ENCODE data around the gene ARMC3. TPM values are rescaled to one million over a fixed set of nuclear protein-coding genes. Genes with fewer than 3 reads are reported as not detected.

ARMC3 gene
- total RNA-seq, 1 donor from 2014 or later = 0.23 TPM

- H3K27ac Mint-ChIP-seq (ENCODE audit: unreplicated experiment) = no peak overlapping the region
- H3K4me1 Mint-ChIP-seq (ENCODE audit: low read depth, unreplicated experiment) = no peaks in the 10 kb centered on the region
- H2AFZ ChIP-seq (ENCODE audit: low read depth, low read length) = no peak overlapping the region
- H3K9me3 Mint-ChIP-seq (ENCODE audit: unreplicated experiment) = no peaks in the 10 kb centered on the region
- H4K20me1 ChIP-seq (ENCODE audit: insufficient read depth, low read length) = no peaks in the 10 kb centered on the region
- no peak overlapping the region for H3K4me2 ChIP-seq (ENCODE audit: low read length)
- no peaks in the 10 kb centered on the region for H3K9me3 ChIP-seq (ENCODE audit: insufficient read depth, low read depth, low read length)
- H3K27me3 Mint-ChIP-seq (ENCODE audit: low read depth, unreplicated experiment) = peaks cover 9% of the 10 kb centered on the region
- no peak overlapping the region for H3K4me3 Mint-ChIP-seq (ENCODE audit: unreplicated experiment)
- no peak overlapping the region for H3K4me3 ChIP-seq (ENCODE audit: insufficient read depth, low read depth, low read length)
- H3K4me1 ChIP-seq (ENCODE audit: insufficient read depth, low read length) = no peaks in the 10 kb centered on the region
- no peaks in the 10 kb centered on the region for H3K79me2 ChIP-seq (ENCODE audit: insufficient read depth, low read length)
- DNase-seq (ENCODE audit: low read depth) (no peak), FAIRE-seq (no peak)
- H3K9ac ChIP-seq (ENCODE audit: low read length) = no peak overlapping the region
- no peaks in the 10 kb centered on the region for H3K36me3 Mint-ChIP-seq (ENCODE audit: low read depth, unreplicated experiment)
- no peak overlapping the region for H3K27ac ChIP-seq (ENCODE audit: low read depth, low read length)
- H3K36me3 ChIP-seq (ENCODE audit: insufficient read depth, low read length) = no peaks in the 10 kb centered on the region
- H3K27me3 ChIP-seq (ENCODE audit: insufficient read depth, low read length) = no peaks in the 10 kb centered on the region
- no peak for TF ChIP-seq CTCF (IDR thresholded peaks at IDR 0.05; ENCODE audit: insufficient read depth, low read depth, low read length)
Measured at GRCh38 chr10:22977751-22978150, 49.9 kb downstream of the ARMC3 start.

GRCh38 chr10:22978287-22978686, 50.4 kb downstream of the ARMC3 start:
- H3K36me3 ChIP-seq (ENCODE audit: insufficient read depth, low read length) = no peaks in the 10 kb centered on the region
- no peaks in the 10 kb centered on the region for H3K36me3 Mint-ChIP-seq (ENCODE audit: low read depth, unreplicated experiment)
- H3K9me3 ChIP-seq (ENCODE audit: insufficient read depth, low read depth, low read length) = no peaks in the 10 kb centered on the region
- FAIRE-seq = no peak
- no peak overlapping the region for H3K4me3 ChIP-seq (ENCODE audit: insufficient read depth, low read depth, low read length)
- H4K20me1 ChIP-seq (ENCODE audit: insufficient read depth, low read length) = no peaks in the 10 kb centered on the region
- DNase-seq (ENCODE audit: low read depth) = peak; percentile 79
- H3K4me1 ChIP-seq (ENCODE audit: insufficient read depth, low read length) = no peaks in the 10 kb centered on the region
- H3K4me3 Mint-ChIP-seq (ENCODE audit: unreplicated experiment) = no peak overlapping the region
- no peak overlapping the region for H3K27ac Mint-ChIP-seq (ENCODE audit: unreplicated experiment)
- no peak overlapping the region for H2AFZ ChIP-seq (ENCODE audit: low read depth, low read length)
- no peak overlapping the region for H3K27ac ChIP-seq (ENCODE audit: low read depth, low read length)
- H3K27me3 Mint-ChIP-seq (ENCODE audit: low read depth, unreplicated experiment) = peaks cover 9% of the 10 kb centered on the region
- H3K79me2 ChIP-seq (ENCODE audit: insufficient read depth, low read length) = no peaks in the 10 kb centered on the region
- H3K9ac ChIP-seq (ENCODE audit: low read length) = no peak overlapping the region
- no peaks in the 10 kb centered on the region for H3K9me3 Mint-ChIP-seq (ENCODE audit: unreplicated experiment)
- H3K4me2 ChIP-seq (ENCODE audit: low read length) = no peak overlapping the region
- TF ChIP-seq CTCF (IDR thresholded peaks at IDR 0.05; ENCODE audit: insufficient read depth, low read depth, low read length) (no peak), EZH2 (IDR thresholded peaks at IDR 0.05; ENCODE audit: insufficient read depth, low read length) (no peak)
- no peaks in the 10 kb centered on the region for H3K27me3 ChIP-seq (ENCODE audit: insufficient read depth, low read length)
- no peaks in the 10 kb centered on the region for H3K4me1 Mint-ChIP-seq (ENCODE audit: low read depth, unreplicated experiment)

GRCh38 chr10:22978918-22979317, 51.1 kb downstream of the ARMC3 start:
- Histone ChIP-seq H3K79me2 (ENCODE audit: insufficient read depth, low read length) (no peaks in the 10 kb centered on the region), H3K4me3 (ENCODE audit: insufficient read depth, low read depth, low read length) (no peak overlapping the region), H4K20me1 (ENCODE audit: insufficient read depth, low read length) (no peaks in the 10 kb centered on the region), H3K4me1 (ENCODE audit: insufficient read depth, low read length) (no peaks in the 10 kb centered on the region), H3K27ac (ENCODE audit: low read depth, low read length) (no peak overlapping the region), H3K9ac (ENCODE audit: low read length) (no peak overlapping the region), H3K36me3 (ENCODE audit: insufficient read depth, low read length) (no peaks in the 10 kb centered on the region), H3K9me3 (ENCODE audit: insufficient read depth, low read depth, low read length) (no peaks in the 10 kb centered on the region), H3K4me2 (ENCODE audit: low read length) (no peak overlapping the region), H3K27me3 (ENCODE audit: insufficient read depth, low read length) (no peaks in the 10 kb centered on the region), H2AFZ (ENCODE audit: low read depth, low read length) (no peak overlapping the region)
- no peaks in the 10 kb centered on the region for H3K4me1 Mint-ChIP-seq (ENCODE audit: low read depth, unreplicated experiment)
- TF ChIP-seq EZH2 (IDR thresholded peaks at IDR 0.05; ENCODE audit: insufficient read depth, low read length) (no peak), CTCF (IDR thresholded peaks at IDR 0.05; ENCODE audit: insufficient read depth, low read depth, low read length) (no peak)
- H3K27me3 Mint-ChIP-seq (ENCODE audit: low read depth, unreplicated experiment) = peaks cover 9% of the 10 kb centered on the region
- DNase-seq (ENCODE audit: low read depth) = no peak
- no peaks in the 10 kb centered on the region for H3K9me3 Mint-ChIP-seq (ENCODE audit: unreplicated experiment)
- no peak for FAIRE-seq
- no peak overlapping the region for H3K4me3 Mint-ChIP-seq (ENCODE audit: unreplicated experiment)
- H3K36me3 Mint-ChIP-seq (ENCODE audit: low read depth, unreplicated experiment) = no peaks in the 10 kb centered on the region
- no peak overlapping the region for H3K27ac Mint-ChIP-seq (ENCODE audit: unreplicated experiment)

All from astrocyte (in vitro differentiated cells and primary cell).